HepG2 (cell line): ENCODE results near the gene JPH4. TPM values are rescaled to one million over a fixed set of nuclear protein-coding genes. Genes with fewer than 3 reads are reported as not detected.
A peak's percentile ranks its signal among the peaks of the same experiment; 100 is the strongest.

Source experiments
- ATAC-seq: fragments of 200-7000 bp; cut with Tn5 transposase; 3 replicates; pipeline ENCODE4 v1.9.1; 2020; ENCODE audit warnings: mild to moderate bottlenecking, moderate library complexity
- BruUV-seq: library from RNA; stranded (reverse); fragments of 400-500 nt; replicated peaks from 2 replicates; lab custom pipeline; 2021; lab: Mats Ljungman, UMichigan
- CTCF ChIA-PET: fragments of 300-600 bp; formaldehyde crosslinking; extraction: SDS; loops from one replicate; lab custom pipeline; 2021; ENCODE audit warnings: low total read pairs, inconsistent platforms, low intra/inter-chr PET ratio; lab: Yijun Ruan, JAX
- POLR2A ChIA-PET: fragments of 350-600 bp; sonication (Branson Sonifier 250); formaldehyde crosslinking; loops from one replicate; lab custom pipeline; 2020; ENCODE audit warnings: antibody characterized with exemption, inconsistent platforms; lab: Yijun Ruan, JAX
- DNase-seq: peaks from one replicate; pipeline ENCODE4 v3.0.0-alpha.2; 2015; ENCODE audit warnings: low spot score
- FAIRE-seq: peaks from 3 replicates; lab custom pipeline; 2011; peaks lifted over from hg19 to GRCh38; lab: Jason Lieb, UNC
- H2AFZ ChIP-seq: one replicate; pipeline ENCODE4 v1.6.1; 2011; ENCODE audit warnings: low read length, inconsistent platforms
- H3K27ac ChIP-seq: fragments of 300-600 bp; 3 replicates; pipeline ENCODE4 v1.8.0; 2011; ENCODE audit warnings: mixed run types, mild to moderate bottlenecking, mixed read lengths, low read length, inconsistent platforms; ENCODE audit not compliant: insufficient read depth; ENCODE audit errors: extremely low read length
- H3K27me3 ChIP-seq, 2 experiments: fragments of 200-600 bp in 1 of 2; 2 replicates in 1 of 2; 3 replicates in 1 of 2; pipeline versions ENCODE4 v1.6.0 to v1.8.0; 2011; ENCODE audit warnings: low read length in 2 of 2, mild to moderate bottlenecking in 2 of 2, moderate library complexity in 2 of 2, inconsistent platforms in 1 of 2; ENCODE audit not compliant: insufficient read depth in 2 of 2, control insufficient read depth in 1 of 2
- H3K36me3 ChIP-seq, 2 experiments: fragments of 200-600 bp in 1 of 2; replicated peaks in 1 of 2; 2 replicates in 1 of 2; 3 replicates in 1 of 2; pipeline versions ENCODE4 v1.5.1 to v1.8.0; 2011; ENCODE audit warnings: low read length in 2 of 2, inconsistent platforms in 1 of 2; ENCODE audit not compliant: insufficient read depth in 2 of 2, control insufficient read depth in 1 of 2
- H3K4me1 ChIP-seq: 2 replicates; pipeline ENCODE4 v1.5.1; 2012; ENCODE audit warnings: low read length, inconsistent platforms; ENCODE audit not compliant: insufficient read depth
- H3K4me2 ChIP-seq: 2 replicates; pipeline ENCODE4 v1.6.0; 2011; ENCODE audit warnings: low read depth, low read length, inconsistent platforms
- H3K4me3 ChIP-seq, 3 experiments: fragments of 200-600 bp in 1 of 3; sonication (generic), shearing (Covaris generic) in 1 of 3; replicated peaks in 1 of 3; 2 replicates each; pipeline ENCODE4 v1.5.1; 2011 to 2016; ENCODE audit warnings: low read length in 3 of 3, inconsistent platforms in 2 of 3, low read depth in 2 of 3, mild to moderate bottlenecking in 2 of 3, control low read depth in 1 of 3, mixed read lengths in 1 of 3; ENCODE audit not compliant: insufficient read depth in 1 of 3
- H3K79me2 ChIP-seq: one replicate; pipeline ENCODE4 v1.6.1; 2011; ENCODE audit warnings: low read length, inconsistent platforms; ENCODE audit not compliant: insufficient read depth
- H3K9ac ChIP-seq: 2 replicates; pipeline ENCODE4 v1.6.0; 2011; ENCODE audit warnings: mild to moderate bottlenecking, low read depth, low read length, inconsistent platforms; ENCODE audit not compliant: insufficient read depth
- H3K9me3 ChIP-seq: 2 replicates; pipeline ENCODE4 v1.5.1; 2012; ENCODE audit warnings: mild to moderate bottlenecking, low read length
- H4K20me1 ChIP-seq: 2 replicates; pipeline ENCODE4 v1.6.0; 2011; ENCODE audit warnings: inconsistent platforms, mild to moderate bottlenecking, low read length, moderate library complexity; ENCODE audit not compliant: insufficient read depth
- CBFB ChIP-seq: sonication (generic); formaldehyde crosslinking; IDR thresholded peaks from 2 replicates; pipeline ENCODE4 v1.4.0; 2020; ENCODE audit warnings: missing genetic modification reagents
- HDAC1 ChIP-seq: sonication (generic); formaldehyde crosslinking; IDR thresholded peaks from 2 replicates; pipeline ENCODE4 v1.5.1; 2020; ENCODE audit warnings: mild to moderate bottlenecking, missing genetic modification reagents
- HNF1B ChIP-seq: sonication (generic); formaldehyde crosslinking; IDR thresholded peaks from 2 replicates; pipeline ENCODE4 v1.5.1; 2020; ENCODE audit warnings: mild to moderate bottlenecking, moderate library complexity, missing genetic modification reagents
- NPAS2 ChIP-seq: sonication (generic); formaldehyde crosslinking; IDR thresholded peaks from 2 replicates; pipeline ENCODE4 v1.8.0; 2022; ENCODE audit warnings: mild to moderate bottlenecking, missing genetic modification reagents, borderline replicate concordance
- RBAK ChIP-seq: sonication (generic); formaldehyde crosslinking; IDR thresholded peaks from 2 replicates; pipeline ENCODE4 v1.5.1; 2020; ENCODE audit warnings: mild to moderate bottlenecking, missing genetic modification reagents
- RFX1 ChIP-seq: fragments of 450-650 bp; IDR thresholded peaks from 2 replicates; pipeline ENCODE4 v1.6.1; 2017
- SIX1 ChIP-seq: sonication (generic); formaldehyde crosslinking; IDR thresholded peaks from 2 replicates; pipeline ENCODE4 v1.4.0; 2020; ENCODE audit warnings: missing genetic modification reagents, borderline replicate concordance
- U2AF2 ChIP-seq: fragments of 200-400 bp; formaldehyde crosslinking; IDR thresholded peaks from 2 replicates; pipeline ENCODE4 v1.6.1; 2017; ENCODE audit warnings: low read depth, mild to moderate bottlenecking, low read length
- WIZ ChIP-seq: sonication (generic); formaldehyde crosslinking; IDR thresholded peaks from 2 replicates; pipeline ENCODE4 v1.5.1; 2020; ENCODE audit warnings: mild to moderate bottlenecking, missing genetic modification reagents
- ZFYVE20 ChIP-seq: sonication (generic); formaldehyde crosslinking; IDR thresholded peaks from 2 replicates; pipeline ENCODE4 v1.8.0; 2023; ENCODE audit warnings: low read depth, mild to moderate bottlenecking, moderate library complexity, missing genetic modification reagents, borderline replicate concordance
- ZNF333 ChIP-seq: sonication (generic); formaldehyde crosslinking; IDR thresholded peaks from 2 replicates; pipeline ENCODE4 v1.4.0; 2020; ENCODE audit warnings: mild to moderate bottlenecking, missing genetic modification reagents, borderline replicate concordance
- ZNF362 ChIP-seq: sonication (generic); formaldehyde crosslinking; IDR thresholded peaks from 2 replicates; pipeline ENCODE4 v1.4.0; 2020; ENCODE audit warnings: missing genetic modification reagents, mild to moderate bottlenecking, borderline replicate concordance
- ZNF547 ChIP-seq: sonication (generic); formaldehyde crosslinking; IDR thresholded peaks from 2 replicates; pipeline ENCODE4 v1.5.1; 2020; ENCODE audit warnings: mild to moderate bottlenecking, missing genetic modification reagents
- ZNF562 ChIP-seq: sonication (generic); formaldehyde crosslinking; IDR thresholded peaks from 2 replicates; pipeline ENCODE4 v1.8.0; 2022; ENCODE audit warnings: missing genetic modification reagents, borderline replicate concordance
- ZNF607 ChIP-seq: sonication (generic); formaldehyde crosslinking; IDR thresholded peaks from 2 replicates; pipeline ENCODE4 v1.5.1; 2020; ENCODE audit warnings: missing genetic modification reagents, mild to moderate bottlenecking, borderline replicate concordance
- ZNF609 ChIP-seq: sonication (generic); formaldehyde crosslinking; IDR thresholded peaks from 2 replicates; pipeline ENCODE4 v1.4.0; 2020; ENCODE audit warnings: mild to moderate bottlenecking, missing genetic modification reagents, borderline replicate concordance
- WGBS: methylation state at CpG from one replicate; pipeline ENCODE4 v1.1.6; 2017; ENCODE audit warnings: low lambda C conversion rate; 5-methylcytosine and 5-hydroxymethylcytosine counted together
- in situ Hi-C: cut with HindIII; loops from 2 replicates; pipeline ENCODE4 v1.10.0; 2017; ENCODE audit warnings: low pct_unique_long_range_greater_than_20kb; ENCODE audit not compliant: extremely low pct_ligation_motif_present
- intact Hi-C: fragments of 100-400 bp; cut with micrococcal nuclease; formaldehyde crosslinking; loops from one replicate; pipeline ENCODE4 v1.10.0; 2022; ENCODE audit not compliant: unreplicated experiment
- polyA plus RNA-seq, 8 experiments: library from polyadenylated mRNA; depleted of rRNA in 3 of 8; stranded (reverse) in 7 of 8; unstranded in 1 of 8; fragments of >200 nt; fragmentation: Illumina TruSeq in 4 of 8; extraction: Trizol in 4 of 8; gene quantifications; 2 replicates each; pipeline versions ENCODE4 v1.2.1 to v1.2.3, GENCODE V29; 2011 to 2016; ENCODE audit warnings: low read depth in 4 of 8, missing spikeins in 1 of 8, mixed read lengths in 1 of 8; ENCODE audit not compliant: insufficient read depth in 1 of 8
- total RNA-seq, 5 experiments: library from RNA; depleted of rRNA; stranded (reverse); fragments of >200 nt; fragmentation: Illumina TruSeq; extraction: Trizol; gene quantifications; 2 replicates each; pipeline ENCODE4 v1.2.3, GENCODE V29; 2016; ENCODE audit warnings: low read depth in 1 of 5

The JPH4 gene
- total and polyA plus RNA-seq, 2 of the 13 experiments (the other 11 are each of a cell fraction or from before 2014, with no cell fraction given) = 0.08 to 0.22 TPM

- no peaks in the 10 kb centered on the region for H3K27me3 ChIP-seq
- H2AFZ ChIP-seq = no peak overlapping the region
- no peaks in the 10 kb centered on the region for H3K79me2 ChIP-seq
- in situ Hi-C loops = no loop called here
- no TSS peak for BruUV-seq
- no peaks in the 10 kb centered on the region for H3K36me3 ChIP-seq
- ATAC-seq (peak; percentile 21; the same call in 2 of the 3 replicates), DNase-seq (no peak), FAIRE-seq (no peak)
- intact Hi-C loops = no loop called here
- H3K9me3 ChIP-seq = no peaks in the 10 kb centered on the region
- CTCF ChIA-PET = no interaction called here
- H3K4me3 ChIP-seq = no peak overlapping the region
- peaks cover 53% of the 10 kb centered on the region for H3K4me1 ChIP-seq
- H4K20me1 ChIP-seq = no peaks in the 10 kb centered on the region
- WGBS = 61% methylated on average over 25 of the region's 25 CpGs
- POLR2A ChIA-PET = no interaction called here
- peak overlapping the region; percentile 55 for H3K4me2 ChIP-seq
- H3K27ac ChIP-seq = no peak overlapping the region
- no peak overlapping the region for H3K9ac ChIP-seq
- TF ChIP-seq HNF1B (CRISPR knock-in tag) (peak; percentile 37; the same call in 1 of the 2 replicates), RBAK (CRISPR knock-in tag) (no peak), ZNF609 (CRISPR knock-in tag) (0 out of 2 replicates have a peak, but pooled peaks have one; percentile 33), NPAS2 (CRISPR knock-in tag) (no peak), ZFYVE20 (CRISPR knock-in tag) (no peak), RFX1 (no peak), ZNF362 (CRISPR knock-in tag) (0 out of 2 replicates have a peak, but pooled peaks have one; percentile 25), ZNF547 (CRISPR knock-in tag) (no peak), U2AF2 (no peak), SIX1 (CRISPR knock-in tag) (no peak), ZNF333 (no peak), WIZ (CRISPR knock-in tag) (no peak), HDAC1 (CRISPR knock-in tag) (no peak), CBFB (CRISPR knock-in tag) (no peak), ZNF607 (CRISPR knock-in tag) (no peak), ZNF562 (0 out of 2 replicates have a peak, but pooled peaks have one; percentile 37)
These were observed 33.8 kb downstream of the JPH4 start for GRCh38 chr14:23544511-23545447.
